GM21576 (cell line): Measurements from ENCODE around the gene ZFP37.
"Not testable (repeated sequence)": the region's sequence is repeated elsewhere in the genome, so short reads cannot be mapped to it uniquely, and the experiment has no call there.

Source experiments
- ATAC-seq: cut with Tn5 transposase; IDR thresholded peaks from one replicate; pipeline ENCODE4 v1.9.1; 2021; ENCODE audit warnings: mild to moderate bottlenecking, moderate library complexity; ENCODE audit not compliant: unreplicated experiment

The ZFP37 gene

DNA sequence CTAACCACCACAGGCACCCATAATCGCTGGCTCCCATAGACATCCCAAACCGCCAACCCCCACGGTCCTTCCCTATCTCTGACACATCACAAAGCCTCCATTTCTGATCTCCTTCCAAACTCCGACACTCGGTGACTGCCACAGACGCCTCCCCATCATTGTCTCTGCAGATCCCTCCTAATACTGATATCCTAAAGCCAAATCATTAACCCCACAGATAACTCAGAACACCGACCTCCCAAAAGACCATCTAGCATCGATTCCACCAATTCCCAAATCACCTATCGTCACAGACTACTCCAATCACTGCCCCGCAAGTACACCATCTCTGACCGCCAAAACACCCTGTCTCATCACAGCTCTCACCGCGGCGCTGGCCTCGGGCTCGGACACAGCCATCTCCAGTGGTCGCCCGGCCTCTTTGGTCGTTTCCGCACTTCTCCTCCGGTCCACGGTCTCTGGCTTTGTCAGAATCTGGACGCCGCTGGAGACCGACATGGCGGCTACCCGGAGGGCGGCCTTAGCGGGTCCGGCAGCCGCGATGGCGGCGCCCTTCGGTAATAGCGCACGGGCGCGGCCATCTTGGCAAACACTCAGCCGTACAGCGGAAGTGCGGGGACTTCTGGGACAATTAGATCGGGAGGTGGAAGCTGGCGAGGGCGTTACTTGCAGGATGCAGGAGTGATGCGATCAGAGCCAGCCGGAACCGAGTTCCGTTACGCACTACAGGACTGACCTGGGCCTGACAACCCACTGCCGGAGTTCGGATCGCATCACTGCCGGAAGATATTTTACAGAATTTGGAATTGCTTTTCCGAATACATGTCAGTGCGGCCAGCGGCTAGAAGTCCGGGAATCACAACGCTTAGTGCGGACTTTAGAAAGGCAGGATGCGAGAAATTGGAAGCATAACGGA, at the start of gene ZFP37:
Gene ZFP37 (minus strand): TSS at position 534 of the 916 bp plus-strand sequence. CDS start 36 bp downstream, at position 498.
- peak; percentile 98 for ATAC-seq

DNA sequence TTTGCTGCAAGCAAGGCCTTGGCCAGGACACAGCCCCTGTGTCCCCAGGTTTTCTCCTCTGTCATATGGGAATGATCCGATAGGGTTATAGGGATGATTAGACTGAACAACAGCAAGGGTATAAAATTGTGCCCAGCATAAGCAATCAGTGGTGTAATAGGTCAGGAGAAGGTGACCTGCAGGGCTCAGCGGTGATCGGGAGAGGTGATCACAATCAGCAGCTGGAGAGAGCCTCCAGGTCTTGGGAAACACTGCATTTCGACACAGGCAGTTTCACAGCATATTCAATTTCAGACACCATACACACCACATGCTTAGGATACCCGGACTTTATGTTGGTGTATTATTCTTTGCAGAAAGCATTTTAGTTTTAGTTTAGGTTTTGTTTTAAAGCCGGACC, 48.8 kb upstream of the ZFP37 start:
- ATAC-seq: not testable (repeated sequence)

DNA sequence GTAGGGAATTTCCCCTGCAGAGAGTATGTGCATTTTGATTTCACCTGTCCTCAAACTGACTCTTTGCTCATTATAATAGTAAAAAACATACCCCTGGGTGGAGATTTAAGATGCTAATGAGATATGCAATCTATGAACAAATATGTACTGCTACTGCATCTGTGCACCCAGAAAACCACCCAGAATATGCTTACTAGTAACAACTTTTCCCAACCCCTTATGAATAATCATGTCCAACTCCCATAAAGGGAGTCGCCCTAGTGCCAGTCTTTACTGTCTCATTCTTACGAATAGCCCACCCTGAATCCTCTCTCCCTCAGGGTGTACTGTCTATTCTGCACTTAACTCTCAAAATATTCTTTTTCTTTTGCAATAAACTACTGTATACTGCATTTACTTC, 39.0 kb upstream of the ZFP37 start:
- no peak for ATAC-seq

DNA sequence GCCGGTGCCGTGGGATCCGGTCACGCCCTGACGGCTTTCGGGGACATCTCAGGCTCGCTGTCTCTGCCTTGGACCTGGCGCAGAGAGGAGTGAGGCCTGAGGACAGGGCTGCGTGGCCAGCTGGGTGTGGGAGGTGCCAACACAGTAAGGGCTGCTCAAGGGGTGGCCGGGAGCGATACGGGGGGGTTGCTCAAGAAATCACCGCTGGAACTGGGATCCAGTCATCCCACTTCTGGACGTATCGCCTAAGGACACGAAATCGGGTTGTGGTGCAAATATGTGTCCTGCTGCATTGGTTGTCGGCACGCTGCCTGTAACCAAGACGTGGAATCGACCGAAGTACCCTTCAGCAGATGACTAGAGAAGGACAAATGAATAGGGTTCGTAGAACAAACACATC, 33.4 kb upstream of the ZFP37 start:
- not testable (repeated sequence) for ATAC-seq

DNA sequence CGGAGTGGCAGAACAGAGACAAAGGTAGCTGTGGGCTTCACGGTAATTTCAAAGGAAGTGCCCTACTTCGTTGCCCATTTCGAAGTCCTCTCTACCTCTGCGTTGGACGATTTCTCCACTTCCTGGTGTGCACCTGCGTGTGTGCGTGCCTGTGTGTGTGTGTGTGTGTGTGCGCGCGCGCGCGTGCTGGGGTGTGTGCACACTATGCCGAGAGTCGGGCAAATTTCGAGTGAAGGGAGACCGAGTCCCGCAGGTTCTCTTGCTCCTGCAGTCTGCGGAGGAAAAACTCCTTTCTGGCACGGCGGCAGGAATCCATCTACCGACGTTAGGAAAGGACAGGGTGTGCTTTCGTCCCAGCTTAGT, 32.6 kb upstream of the ZFP37 start:
- not testable (repeated sequence) for ATAC-seq

DNA sequence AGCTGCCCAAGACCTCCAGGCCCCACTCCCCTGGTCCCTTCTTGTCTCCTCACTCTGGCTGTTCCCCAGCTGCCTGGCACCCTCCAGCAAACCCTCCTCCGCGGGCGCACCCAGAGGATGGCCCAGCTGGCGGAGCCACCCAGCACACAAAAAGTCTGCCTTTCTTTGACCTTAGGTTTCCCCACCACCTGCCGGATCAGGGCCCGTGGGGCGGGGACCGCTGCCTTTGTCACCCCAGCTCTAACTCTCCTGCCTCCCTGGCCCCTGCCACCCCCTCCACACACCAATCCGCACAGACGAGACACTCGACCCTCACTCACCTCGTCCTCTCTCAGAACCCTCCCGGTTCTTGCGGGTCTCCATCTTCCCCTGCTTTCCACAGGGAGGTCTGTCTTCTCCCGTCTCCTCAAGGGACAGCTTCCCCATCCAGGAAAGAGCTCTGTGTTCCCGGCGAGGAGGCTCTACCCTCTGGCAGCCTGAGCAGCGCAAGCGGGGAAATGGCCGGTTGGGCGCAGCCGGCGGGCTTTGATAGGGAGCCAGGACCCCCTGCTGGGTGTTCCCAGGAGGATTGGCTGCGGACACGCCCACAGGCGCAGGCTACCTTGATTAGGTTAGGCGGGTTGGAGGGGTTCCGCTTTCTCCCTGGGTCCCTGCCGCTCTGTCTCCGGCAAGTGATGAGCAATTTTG, 32.1 kb upstream of the ZFP37 start:
- not testable (repeated sequence) for ATAC-seq

DNA sequence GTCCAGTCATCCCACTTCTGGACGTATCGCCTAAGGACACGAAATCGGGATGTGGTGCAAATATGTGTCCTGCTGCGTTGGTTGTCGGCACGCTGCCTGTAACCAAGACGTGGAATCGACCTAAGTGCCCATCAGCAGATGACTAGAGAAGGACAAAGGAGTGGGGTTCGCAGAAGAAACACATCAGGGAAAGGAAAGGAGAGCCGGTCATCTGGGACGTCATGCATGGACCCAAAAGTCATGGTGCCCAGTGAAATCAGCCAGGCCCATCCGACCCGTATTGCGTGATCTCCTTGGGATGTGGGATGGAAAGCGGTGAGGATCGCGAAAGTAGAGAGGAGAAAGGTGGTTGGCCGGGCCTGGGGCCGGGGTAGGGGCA, 6.4 kb upstream of the ZFP37 start:
- not testable (repeated sequence) for ATAC-seq

DNA sequence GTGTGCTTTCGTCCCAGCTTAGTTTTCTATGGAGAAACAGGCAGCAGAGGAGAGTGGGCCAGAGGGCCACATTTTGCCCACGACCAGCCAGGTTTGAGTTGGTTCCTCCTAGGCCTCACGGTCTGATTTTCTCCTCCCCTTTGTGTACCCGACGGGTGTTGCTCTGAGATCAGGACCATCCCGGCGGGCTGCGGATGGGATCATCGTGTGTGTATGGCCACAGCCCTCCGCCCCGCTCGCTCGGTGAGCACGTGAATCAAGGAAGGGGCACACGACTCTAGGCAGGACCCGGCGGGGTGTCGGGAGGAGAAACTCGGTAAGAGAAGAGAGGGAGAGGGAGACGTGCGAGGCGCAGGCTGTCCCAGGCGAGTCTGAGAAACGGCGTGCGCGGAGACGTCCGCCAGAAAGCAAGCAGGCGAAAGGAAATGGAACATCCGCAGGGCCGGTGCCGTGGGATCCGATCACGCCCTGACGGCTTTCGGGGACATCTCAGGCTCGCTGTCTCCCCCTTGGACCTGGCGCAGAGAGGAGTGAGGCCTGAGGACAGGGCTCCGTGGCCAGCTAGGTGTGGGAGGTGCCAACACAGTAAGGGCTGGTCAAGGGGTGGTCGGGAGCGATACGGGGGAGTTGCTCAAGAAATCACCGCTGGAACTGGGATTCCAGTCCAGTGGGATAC, 5.9 kb upstream of the ZFP37 start:
- ATAC-seq: not testable (repeated sequence)

DNA sequence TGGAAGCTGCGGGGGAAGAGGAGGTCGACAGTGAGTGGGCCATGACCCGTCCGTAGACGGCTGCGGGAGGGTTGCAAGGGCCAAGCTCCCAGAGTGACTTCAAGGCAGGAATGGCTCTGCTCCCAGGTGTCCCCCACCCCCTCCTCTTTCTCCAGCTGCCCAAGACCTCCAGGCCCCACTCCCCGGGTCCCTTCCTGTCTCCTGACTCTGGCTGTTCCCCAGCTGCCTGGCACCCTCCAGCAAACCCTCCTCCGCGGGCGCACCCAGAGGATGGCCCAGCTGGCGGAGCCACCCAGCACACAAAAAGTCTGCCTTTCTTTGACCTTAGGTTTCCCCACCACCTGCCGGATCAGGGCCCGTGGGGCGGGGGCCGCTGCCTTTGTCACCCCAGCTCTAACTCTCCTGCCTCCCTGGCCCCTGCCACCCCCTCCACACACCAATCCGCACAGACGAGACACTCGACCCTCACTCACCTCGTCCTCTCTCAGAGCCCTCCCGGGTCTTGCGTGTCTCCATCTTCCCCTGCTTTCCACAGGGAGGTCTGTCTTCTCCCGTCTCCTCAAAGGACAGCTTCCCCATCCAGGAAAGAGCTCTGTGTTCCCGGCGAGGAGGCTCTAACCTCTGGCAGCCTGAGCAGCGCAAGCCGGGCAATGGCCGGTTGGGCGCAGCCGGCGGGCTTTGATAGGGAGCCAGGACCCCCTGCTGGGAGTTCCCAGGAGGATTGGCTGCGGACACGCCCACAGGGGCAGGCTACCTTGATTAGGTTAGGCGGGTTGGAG, 4.7 kb upstream of the ZFP37 start:
- not testable (repeated sequence) for ATAC-seq

DNA sequence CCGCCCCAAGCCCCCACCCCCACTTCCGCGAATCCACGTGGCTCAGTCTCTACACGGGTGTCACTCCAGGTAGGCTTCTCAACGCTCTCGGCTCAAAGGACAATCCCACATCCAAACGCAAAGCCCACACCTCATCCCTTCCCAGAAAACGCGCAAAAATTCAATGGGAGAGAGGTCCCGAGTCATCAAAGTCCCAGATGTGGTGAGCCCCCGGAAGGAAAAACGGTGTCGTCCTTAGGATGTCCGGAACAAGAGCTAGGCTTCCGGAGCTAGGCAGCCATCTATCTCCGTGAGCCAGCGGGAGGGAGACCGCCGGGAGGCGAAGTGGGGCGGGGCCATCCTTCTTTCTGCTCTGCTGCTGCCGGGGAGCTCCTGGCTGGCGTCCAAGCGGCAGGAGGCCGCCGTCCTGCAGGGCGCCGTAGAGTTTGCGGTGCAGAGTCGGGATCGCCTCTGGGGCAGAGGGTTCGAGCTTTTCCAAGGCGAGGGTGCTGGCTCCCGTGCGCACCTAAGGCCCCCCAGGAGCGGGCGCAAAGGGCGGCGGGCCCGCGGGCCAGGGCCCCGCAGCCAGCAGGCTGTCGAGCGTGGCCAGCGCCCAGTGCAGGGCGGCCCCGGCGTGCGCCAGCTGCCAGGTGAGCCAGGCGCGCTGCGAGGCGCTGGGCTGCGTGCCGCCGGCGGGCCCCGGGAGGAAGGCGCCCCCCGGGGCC, 3.2 kb upstream of the ZFP37 start:
- ATAC-seq: not testable (repeated sequence)

DNA sequence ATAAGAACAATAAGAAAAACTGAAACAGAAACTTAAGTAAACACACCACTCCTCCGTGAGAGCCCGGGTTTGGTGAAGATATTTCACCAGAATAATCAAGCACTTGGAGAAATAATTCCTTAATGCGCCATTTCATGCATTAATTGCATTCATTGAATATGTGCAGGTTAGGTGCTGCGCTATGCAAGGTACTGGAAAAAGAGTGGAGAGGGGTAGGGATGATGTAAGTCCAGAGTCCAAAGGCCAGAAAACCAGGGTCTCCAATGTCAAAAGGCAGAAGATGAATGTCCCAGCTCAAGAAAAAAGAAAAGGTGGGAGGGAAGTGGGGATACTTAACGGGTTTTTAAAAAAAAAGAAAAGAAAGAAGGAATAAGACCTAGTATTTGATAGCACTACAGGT, 669 bp upstream of the ZFP37 start:
- ATAC-seq: no peak

DNA sequence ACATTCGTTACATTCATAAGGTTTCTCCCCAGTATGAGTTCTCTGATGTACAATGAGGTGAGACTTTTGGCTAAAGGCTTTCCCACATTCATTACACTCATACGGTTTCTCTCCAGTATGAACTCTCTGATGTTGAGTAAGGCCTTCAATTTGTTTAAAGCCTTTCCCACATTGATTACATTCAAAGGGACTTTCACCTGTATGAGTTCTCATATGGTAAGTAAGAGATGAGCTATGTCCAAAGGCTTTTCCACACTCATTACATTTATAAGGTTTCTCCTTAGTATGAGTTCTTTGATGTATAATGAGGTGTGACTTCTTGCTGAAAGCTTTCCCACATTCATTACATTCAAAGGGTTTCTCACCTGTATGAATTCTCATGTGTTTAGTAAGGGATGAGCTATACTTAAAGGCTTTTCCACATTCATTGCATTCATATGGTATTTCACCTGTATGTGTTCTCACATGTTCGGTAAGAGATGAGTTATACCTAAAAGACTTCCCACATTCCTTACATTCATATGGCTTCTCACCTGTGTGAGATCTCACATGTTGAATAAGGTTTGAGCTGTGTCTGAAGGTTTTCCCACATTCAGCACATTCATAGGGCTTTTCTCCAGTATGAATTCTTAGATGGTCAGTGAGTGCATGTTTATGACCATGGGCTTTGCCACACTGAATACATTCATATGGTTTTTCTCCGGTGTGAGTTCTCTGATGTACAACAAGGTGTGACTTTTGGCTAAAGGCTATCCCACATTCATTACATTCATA, 13.5 kb downstream of the ZFP37 start:
- ATAC-seq: no peak

DNA sequence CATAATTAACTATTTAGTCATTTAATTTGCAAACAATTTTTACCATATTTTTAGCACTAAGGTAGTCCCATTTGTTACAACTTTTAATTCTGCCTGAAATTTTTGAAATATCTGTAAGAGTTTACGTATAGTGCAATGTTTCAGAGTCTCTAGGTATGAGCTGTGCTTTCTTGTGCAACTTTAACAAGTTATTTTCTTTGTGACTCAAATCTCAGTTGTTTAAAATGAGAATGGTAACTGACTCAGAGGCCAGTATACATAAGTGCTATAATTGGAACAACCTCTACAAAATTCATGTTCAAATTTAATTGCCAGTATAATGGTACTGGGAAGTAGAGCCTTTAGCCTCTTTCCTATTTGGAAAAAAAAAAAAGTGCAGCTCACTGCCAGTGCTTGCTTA, 30.3 kb downstream of the ZFP37 start:
- ATAC-seq: no peak

DNA sequence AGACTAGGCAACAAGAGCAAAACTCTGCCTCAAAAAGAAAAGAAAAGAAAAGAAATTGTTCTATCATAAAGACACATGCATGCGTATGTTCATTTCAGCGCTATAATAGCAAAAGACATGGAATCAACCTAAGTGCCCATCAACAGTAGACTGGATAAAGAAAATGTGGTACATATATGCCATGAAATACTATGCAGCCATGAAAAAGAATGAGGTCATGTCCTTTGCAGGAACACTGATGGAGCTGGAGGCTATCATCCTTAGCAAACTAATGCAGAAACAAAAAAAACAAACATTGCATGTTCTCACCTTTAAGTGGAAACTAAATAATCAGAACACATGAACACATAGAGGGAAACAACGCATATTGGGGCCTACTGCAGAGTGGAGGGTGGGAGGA, 38.3 kb downstream of the ZFP37 start:
- no peak for ATAC-seq

DNA sequence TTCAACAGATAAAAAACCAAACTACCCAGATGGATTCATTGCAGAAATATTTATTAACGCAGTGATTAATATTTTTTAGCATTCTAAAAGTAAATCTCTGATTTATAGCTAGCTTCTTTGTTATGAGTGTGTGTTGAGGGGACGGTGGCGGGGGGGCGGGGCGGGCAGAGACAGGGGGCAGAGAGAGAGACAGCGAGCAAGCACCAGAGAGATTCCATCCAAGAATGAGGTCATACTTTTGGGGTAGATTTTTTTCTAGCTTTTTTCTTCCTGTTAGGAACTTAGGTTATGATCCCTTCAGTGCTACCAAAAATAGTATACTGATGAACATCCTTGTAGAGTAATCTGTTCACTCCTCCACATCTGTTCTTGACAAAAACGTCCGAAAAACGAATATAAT, 44.0 kb downstream of the ZFP37 start:
- ATAC-seq: no peak

DNA sequence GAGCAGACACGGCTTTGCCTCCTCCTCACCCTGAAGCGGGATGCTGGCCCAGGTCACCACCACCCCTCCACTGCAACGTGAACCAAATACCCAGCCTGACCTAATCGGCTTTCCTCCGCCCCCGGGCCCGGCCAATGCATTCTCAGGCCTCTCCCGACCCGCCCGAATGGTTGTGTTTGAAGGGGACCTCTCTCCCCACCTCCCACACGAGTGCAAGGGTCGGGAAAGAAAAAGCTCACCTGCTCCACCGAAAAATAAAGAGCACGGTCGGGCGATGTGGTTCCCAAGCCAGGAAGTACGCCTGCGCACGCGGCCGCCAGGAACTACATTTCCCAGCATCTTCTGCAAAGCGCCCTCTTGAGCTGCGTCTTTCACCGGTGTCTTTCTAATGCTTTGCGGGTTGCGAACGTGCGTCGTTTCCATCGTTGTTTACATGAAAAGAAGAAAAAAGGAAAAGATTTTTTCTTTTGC, 44.6 kb downstream of the ZFP37 start, which contains the start of gene ZNF883:
Gene ZNF883 (minus strand): TSS at position 282 of the 471 bp plus-strand sequence.
- ATAC-seq: no peak

DNA sequence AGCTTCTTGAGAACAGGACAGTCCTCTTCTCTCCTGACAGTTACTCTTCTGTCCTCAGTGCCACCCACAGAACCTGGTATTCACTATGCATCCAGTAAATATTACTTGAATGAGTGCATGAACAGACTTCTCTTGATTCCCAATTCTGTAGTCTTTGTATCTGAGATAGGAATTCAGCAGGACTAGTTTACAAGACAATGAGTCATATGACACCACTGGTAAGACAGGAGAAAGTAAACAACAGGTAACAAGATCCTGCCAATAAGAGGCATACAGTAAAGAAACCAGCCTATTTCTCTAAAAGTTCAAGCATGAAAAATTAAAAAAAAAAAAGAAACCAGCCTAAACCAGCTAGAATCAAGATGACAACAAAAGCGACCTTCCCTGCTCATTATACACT, 50.7 kb downstream of the ZFP37 start:
- ATAC-seq: no peak

DNA sequence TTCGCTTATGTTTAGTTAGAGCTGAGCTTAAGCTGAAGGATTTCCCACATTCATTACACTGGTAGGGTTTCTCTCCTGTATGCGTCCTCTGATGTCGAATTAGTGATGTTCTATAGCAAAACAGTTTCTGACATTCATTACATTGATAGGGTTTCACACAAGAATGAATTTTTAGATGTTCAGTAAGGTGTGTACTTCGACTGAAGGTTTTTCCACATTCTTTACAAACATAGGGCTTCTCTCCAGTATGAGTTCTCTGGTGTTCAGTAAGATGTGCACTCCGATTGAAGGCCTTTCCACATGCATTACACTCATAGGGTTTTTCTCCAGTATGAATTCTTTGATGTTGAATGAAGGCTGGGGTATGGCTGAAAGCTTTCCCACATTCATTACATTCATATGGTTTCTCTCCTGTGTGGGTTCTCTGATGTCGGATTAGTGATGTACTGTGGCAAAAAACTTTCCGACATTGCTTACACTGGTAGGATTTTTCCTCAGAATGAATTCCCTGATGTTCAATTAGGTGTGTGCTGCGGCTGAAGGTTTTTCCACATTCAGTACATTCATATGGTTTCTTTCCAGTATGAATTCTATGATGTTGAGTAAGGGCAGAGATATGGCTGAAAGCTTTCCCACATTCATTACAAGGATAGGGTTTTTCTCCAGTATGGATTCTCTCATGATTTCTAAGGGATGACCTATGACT, 59.1 kb downstream of the ZFP37 start:
- ATAC-seq: no peak
